Stimulated activated CD8-positive, alpha-beta memory T cell treated with anti-CD3 and anti-CD28 coated beads, Interleukin-7, amount 100 ng/mL, for 4 hours (primary cell): ENCODE measurements around the gene CNPY2.
"Not testable (repeated sequence)": the region's sequence is repeated elsewhere in the genome, so short reads cannot be mapped to it uniquely, and the experiment has no call there.

Source experiments
- DNase-seq, 2 donors: peaks; one replicate each; pipeline ENCODE4 v3.0.0-alpha.2; 2020; ENCODE audit warnings: low read depth in 2 of 2

CNPY2 gene

DNA sequence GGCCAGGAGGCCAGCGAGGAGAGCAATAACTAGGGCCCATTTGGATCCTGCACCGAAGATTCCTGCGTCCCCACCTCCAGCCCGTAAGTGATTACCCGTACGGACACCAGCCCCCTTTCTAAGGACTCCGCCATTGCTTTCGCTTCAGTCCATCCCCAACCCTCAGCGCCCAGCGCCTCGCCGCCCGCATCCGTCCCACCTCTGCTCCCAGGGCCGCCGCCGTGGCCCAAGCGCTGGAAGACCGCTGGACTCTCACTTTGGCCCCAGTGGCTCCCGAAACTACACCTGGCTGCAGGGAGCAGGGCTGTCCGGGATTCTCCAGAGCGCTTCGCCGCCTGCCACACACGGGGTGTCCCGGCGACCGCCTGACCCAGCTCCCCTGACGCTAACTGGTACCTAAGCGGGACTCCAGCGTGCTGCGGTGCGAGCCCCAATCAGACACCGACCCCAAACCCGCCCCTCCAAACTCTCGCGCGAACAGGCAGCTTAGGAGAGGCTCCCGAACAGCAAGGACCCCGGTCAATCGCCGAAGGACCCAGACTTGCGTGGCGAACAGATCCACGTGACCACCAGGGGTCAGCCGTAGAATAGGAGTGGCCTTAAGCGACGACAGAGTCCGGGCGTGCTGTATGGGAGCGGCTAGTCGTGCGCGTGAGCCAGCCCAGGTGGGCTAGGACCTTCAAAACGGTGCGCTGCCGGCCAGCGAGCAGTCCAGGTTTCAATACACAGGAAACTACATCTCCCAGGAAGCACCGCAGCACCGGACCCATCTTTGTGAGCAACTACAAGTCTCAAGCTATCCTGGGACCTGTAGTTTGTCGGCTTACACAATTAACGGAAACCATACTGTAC is at the start of gene CNPY2:
CNPY2 (minus strand) TSS at position 367 of the 852 bp plus-strand sequence. CDS start 771 bp downstream, outside the sequence.
- peak; percentile 90 to 92 for DNase-seq

- DNase-seq: no peak
Measured at GRCh38 chr12:56362130-56363059, 46.6 kb upstream of the CNPY2 start, which contains the start of gene APOF. APOF (minus strand) TSS chr12:56362857; CDS start chr12:56362745, 112 bp downstream.

DNA sequence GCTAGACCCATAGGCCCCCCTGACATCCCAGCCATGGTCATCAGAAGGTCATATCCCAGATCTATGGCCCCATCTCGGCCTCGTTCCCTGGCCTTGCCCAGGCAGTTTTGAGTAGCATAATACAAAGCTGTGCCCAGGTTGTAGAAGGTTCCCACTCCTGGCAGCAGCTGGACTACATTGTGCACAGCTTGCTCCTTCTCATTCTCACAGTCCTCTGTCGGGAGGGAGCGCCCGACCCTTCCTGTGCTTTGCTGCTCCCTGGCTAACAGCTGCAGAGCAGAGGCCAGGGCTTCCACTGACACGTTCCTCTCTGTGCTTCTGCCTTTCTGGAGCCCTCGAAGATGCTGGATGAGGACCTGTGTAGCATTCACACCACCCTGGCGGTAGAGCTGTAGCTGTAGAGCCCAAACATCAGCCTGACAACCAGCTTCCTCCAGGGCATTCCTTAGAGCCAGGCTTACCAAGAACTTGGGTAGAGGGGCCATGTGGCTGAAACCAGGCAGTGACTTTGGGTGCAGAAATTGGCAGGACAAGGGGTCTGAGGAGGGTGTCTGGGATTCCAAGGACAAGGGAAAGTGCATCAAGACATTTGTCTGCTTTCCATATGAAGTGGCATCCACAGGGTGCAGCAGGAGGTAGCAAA is 45.8 kb upstream of the CNPY2 start:
- DNase-seq: no peak

DNA sequence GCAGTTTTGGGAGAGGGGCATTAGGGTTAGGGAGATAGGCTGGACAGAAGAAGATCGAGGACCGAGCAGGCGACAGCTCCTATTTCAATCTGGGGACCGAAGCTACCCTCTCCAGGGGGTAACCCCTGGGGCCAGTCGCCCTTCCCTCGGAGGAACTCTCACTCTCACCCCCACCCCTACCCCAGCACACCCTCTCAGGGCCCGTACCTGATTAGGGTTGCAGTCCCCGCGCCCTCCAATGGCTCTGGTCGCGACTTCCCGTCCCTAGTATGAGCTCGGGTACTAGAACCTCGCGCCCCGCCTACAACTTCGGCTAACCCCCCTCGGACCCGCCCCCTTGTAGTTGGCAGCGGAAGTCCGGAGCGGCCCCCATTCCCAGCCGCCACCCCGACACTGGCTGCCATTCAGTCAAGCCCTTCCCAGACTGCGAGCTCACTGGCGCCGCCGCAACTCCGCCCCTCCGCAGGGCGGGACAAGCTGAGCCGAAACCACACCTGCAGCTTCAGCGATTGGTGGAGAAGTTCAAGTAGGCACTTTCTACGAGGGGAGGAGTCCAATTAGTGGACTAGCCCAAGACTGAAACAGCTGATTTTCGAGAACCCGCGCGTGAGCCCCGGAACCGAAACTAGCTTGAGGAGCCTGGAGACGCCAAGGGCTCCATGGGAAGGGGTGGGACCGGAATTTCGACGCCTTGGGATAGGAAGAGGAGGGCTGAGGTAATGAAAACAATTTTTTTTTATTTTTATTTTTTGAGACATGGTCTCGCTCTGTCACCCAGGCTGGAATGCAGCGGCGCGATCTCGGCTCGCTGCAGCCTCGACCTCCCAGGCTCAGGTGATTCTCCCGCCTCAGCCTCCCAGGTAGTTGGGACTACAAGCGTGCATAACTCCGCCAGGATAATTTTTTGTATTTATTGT is 44.3 kb upstream of the CNPY2 start, which contains the start of gene STAT2:
STAT2 (minus strand) TSS at position 257 of the 917 bp plus-strand sequence. CDS start 3,536 bp downstream, outside the sequence.
- DNase-seq: peak; percentile 99

DNA sequence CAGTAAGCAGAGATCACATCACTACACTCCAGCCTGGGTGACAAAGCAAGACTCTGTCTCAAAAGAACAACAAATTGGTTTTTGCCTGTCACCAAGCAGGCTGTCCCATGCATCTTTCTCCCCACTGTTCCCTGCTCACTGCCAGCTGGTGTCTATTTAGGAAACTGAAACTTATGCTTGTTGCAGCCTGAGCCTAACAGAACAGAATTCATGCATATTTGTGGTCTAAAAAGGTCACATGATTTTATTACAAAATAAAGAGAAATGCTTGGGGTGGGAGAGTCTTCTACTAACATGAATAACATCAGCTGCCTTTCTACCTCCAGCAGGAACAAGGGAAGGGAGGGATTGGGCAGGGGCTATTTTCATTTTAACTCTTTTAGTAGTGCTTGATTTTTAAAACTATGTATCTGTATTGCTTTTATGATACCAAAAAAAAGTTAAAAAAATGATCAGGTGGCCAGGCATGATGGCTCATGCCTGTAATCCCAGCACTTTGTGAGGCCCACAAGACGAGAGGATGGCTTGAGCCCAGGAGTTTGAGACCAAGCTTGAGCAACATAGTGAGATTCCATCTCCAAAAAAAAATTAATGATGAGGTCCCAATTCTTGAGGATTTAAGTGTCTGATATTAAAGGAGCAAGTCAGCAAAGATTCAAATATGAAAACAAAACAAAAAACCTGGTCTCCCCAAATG is 43.2 kb upstream of the CNPY2 start:
- no peak for DNase-seq

DNA sequence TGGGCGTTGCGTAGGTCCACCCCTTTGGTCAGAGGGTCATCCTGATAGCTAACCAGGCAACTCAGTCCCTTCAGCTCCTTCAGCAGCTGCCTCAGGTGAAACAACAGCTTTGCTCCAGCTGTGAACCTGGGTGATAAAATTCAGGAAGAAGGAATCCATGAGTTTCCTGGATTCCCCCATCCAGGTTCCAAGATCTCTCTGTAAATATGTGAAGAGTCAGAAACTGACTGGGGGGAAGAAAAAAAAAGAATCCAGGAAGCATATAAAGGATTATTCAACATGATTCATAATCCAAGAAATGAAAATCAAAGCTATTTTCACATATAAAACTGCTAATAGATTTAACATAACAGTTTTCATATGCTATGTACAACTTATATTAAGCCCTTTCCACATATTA is 35.5 kb upstream of the CNPY2 start:
- DNase-seq: no peak

- no peak for DNase-seq
Measured at GRCh38 chr12:56350662-56351061, 34.9 kb upstream of the CNPY2 start.

DNA sequence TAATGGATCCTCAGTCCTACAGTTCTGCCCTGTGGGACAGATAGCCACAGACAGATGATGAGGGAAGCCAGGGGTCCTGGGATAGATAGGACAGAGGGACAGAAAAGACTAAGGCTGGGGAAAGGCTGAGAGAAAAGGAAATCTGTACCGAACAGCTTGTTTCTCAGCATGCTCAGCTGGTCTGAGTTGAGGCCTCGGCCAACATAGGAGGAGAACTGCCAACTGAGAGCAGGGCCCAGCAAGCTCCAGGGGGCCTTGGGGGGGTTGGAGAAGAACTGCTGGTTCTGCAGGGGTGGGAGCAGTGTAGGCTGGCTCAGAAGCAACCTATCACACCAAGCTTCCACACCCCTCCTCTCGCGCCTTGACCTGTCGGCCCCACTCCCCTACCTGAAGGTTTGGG is 33.0 kb upstream of the CNPY2 start:
- no peak for DNase-seq

DNA sequence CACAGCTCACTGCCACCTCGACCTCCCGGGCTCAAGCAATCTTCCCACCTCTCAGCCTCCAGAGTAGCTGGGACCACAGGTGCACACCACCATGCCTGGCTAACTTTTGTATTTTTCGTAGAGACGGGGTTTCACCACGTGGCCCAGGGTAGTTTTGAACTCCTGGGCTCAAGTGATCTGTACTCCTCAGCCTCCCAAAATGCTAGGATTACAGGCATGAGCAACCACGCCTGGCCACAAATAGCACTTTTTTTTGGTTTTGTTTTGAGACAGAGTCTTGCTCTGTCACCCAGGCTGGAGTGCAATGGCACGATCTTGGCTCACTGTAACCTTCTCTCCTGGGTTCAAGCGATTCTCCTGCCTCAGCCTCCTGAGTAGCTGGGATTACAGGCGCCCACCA is 31.5 kb upstream of the CNPY2 start:
- not testable (repeated sequence) for DNase-seq

GRCh38 chr12:56346675-56347074 is 30.9 kb upstream of the CNPY2 start:
- no peak for DNase-seq

DNA sequence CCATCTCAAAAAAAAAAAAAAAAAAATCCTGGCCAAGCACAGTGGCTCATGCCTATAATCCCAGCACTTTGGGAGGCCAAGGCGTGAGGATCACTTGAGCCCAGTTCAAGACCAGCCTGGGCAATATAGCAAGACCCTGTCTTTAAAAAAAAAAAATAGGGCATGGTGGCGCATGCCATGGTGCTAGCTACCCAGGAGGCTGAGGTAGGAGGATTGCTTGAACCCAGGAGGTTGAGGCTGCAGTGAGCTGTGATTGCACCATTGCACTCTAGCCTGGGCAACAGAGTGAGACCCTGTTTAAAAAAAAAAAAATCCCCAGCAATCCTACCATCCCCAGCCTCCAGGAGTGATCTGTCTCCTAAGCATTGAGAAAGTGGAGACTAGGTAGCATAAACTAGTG is 26.5 kb upstream of the CNPY2 start:
- DNase-seq: not testable (repeated sequence)

GRCh38 chr12:56341616-56342015 is 25.8 kb upstream of the CNPY2 start:
- DNase-seq: no peak

- DNase-seq: no peak
Measured at GRCh38 chr12:56339158-56339422, 23.3 kb upstream of the CNPY2 start.

DNA sequence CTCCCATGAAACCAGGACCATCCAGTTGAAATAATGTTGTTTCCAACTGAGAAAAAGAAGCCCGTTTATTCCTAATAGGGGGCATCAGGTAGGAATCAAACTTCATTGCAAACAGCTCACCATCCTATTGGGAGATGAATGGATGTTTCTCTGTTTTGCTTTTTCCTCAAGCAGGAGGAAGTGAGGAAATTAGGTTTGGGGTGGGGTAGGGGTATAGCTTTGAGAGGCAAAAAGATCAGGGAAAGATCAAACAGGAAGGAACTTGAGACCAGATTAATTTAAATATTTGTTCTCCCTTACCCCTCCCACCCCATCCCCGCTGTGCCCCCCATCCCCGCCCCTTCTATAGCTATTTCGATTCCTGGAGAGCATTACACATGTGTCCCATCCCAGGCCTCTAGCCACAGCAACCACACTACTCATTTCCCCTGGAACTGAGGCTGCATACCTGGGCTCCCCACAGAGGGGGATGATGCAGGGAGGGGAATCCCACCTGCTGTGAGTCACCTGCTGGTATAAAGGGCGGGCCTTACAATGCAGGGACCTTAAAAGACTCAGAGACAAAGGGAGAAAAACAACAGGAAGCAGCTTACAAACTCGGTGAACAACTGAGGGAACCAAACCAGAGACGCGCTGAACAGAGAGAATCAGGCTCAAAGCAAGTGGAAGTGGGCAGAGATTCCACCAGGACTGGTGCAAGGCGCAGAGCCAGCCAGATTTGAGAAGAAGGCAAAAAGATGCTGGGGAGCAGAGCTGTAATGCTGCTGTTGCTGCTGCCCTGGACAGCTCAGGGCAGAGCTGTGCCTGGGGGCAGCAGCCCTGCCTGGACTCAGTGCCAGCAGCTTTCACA is 22.7 kb upstream of the CNPY2 start, which contains the start of gene IL23A:
IL23A (plus strand) TSS at position 577 of the 850 bp plus-strand sequence; CDS start at position 738, 161 bp downstream.
- peak; percentile 82 to 92 for DNase-seq

GRCh38 chr12:56337753-56338251 is 22.0 kb upstream of the CNPY2 start:
- DNase-seq: no peak

- no peak for DNase-seq
Measured at GRCh38 chr12:56336361-56337167, 20.8 kb upstream of the CNPY2 start.

DNA sequence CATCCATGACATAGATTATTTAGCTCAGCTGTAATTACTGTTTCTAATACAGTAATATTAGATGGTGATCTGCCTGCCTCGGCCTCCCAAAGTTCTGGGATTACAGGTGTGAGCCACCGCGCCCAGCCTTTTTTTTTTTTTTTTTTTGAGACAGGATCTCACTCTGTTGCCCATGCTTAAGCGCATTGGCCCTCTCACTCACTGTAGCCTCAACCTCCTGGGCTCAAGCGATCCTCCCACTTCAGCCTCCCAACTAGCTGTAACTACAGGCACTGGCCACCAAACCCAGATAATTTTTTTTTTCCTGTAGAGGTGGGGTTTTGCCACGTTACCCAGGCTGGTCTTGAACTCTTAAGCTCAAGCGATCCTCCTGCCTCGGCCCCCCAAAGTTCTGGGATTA is 19.7 kb upstream of the CNPY2 start:
- DNase-seq: not testable (repeated sequence)

- DNase-seq: no peak
Measured at GRCh38 chr12:56334490-56334793, 18.7 kb upstream of the CNPY2 start.
